H1 (cell line): ENCODE measurements around the gene DENND4A. TPM values are rescaled to one million over a fixed set of nuclear protein-coding genes. Genes with fewer than 3 reads are reported as not detected.

Source experiments
- CTCF ChIA-PET: fragments of 300-600 bp; sonication (Branson Sonifier 250); formaldehyde crosslinking; loops from one replicate; lab custom pipeline; 2021; ENCODE audit not compliant: partially characterized antibody; lab: Charles Lee
- POLR2A ChIA-PET: fragments of 300-600 bp; sonication (Branson Sonifier 250); formaldehyde crosslinking; loops from one replicate; lab custom pipeline; 2021; ENCODE audit warnings: inconsistent platforms; ENCODE audit not compliant: partially characterized antibody; lab: Charles Lee
- DNase-seq, 2 experiments: peaks; one replicate each; pipeline versions ENCODE4 v3.0.0 to v3.0.0-alpha.2; 2010 to 2022; ENCODE audit warnings: low spot score in 2 of 2, low read depth in 1 of 2, mixed read lengths in 1 of 2
- FAIRE-seq: peaks from 2 replicates; lab custom pipeline; 2011; peaks lifted over from hg19 to GRCh38; lab: Jason Lieb, UNC
- H2AFZ ChIP-seq: 2 replicates; pipeline ENCODE4 v1.8.1; 2012; ENCODE audit warnings: low read length, inconsistent platforms
- H2AK5ac ChIP-seq: 2 replicates; pipeline ENCODE4 v1.6.1; 2013; ENCODE audit warnings: low read depth, low read length
- H2BK120ac ChIP-seq: replicated peaks from 2 replicates; pipeline ENCODE3; 2013; ENCODE audit warnings: low read depth, low read length, inconsistent platforms
- H2BK12ac ChIP-seq: 2 replicates; pipeline ENCODE4 v1.6.1; 2013; ENCODE audit warnings: low read depth, low read length
- H2BK15ac ChIP-seq: 2 replicates; pipeline ENCODE4 v1.6.1; 2013; ENCODE audit warnings: low read length
- H2BK20ac ChIP-seq: 2 replicates; pipeline ENCODE4 v1.6.1; 2013; ENCODE audit warnings: low read length
- H2BK5ac ChIP-seq: 2 replicates; pipeline ENCODE4 v1.6.1; 2013; ENCODE audit warnings: low read depth, low read length
- H3K14ac ChIP-seq: 2 replicates; pipeline ENCODE4 v1.6.1; 2013; ENCODE audit warnings: inconsistent platforms; ENCODE audit not compliant: insufficient read length
- H3K18ac ChIP-seq: 2 replicates; pipeline ENCODE4 v1.6.1; 2013; ENCODE audit warnings: low read length; ENCODE audit errors: extremely low read depth
- H3K23ac ChIP-seq: 2 replicates; pipeline ENCODE4 v1.6.1; 2013; ENCODE audit warnings: inconsistent platforms; ENCODE audit not compliant: insufficient read length
- H3K23me2 ChIP-seq: 2 replicates; pipeline ENCODE4 v1.6.1; 2013; ENCODE audit warnings: low read depth, low read length
- H3K27ac ChIP-seq: 2 replicates; pipeline ENCODE4 v1.6.1; 2011; ENCODE audit warnings: low read depth, low read length, inconsistent platforms
- H3K27me3 ChIP-seq, 4 experiments: replicated peaks in 1 of 4; 1 replicate in 1 of 4; 2 replicates in 3 of 4; pipeline versions ENCODE4 v1.6.1 to v1.8.1; 2011 to 2013; ENCODE audit warnings: low read length in 3 of 4, mild to moderate bottlenecking in 3 of 4, inconsistent platforms in 2 of 4, mixed read lengths in 2 of 4, moderate library complexity in 1 of 4; ENCODE audit not compliant: control insufficient read depth in 3 of 4, insufficient read depth in 3 of 4; ENCODE audit errors: extremely low read depth in 1 of 4
- H3K36me3 ChIP-seq, 4 experiments: 2 replicates each; pipeline versions ENCODE4 v1.6.1 to v1.8.1; 2011 to 2013; ENCODE audit warnings: mild to moderate bottlenecking in 4 of 4, low read length in 3 of 4, moderate library complexity in 2 of 4, control low read depth in 1 of 4, inconsistent platforms in 1 of 4; ENCODE audit not compliant: insufficient read depth in 4 of 4, control insufficient read depth in 2 of 4
- H3K4ac ChIP-seq: replicated peaks from 2 replicates; pipeline ENCODE3; 2013; ENCODE audit warnings: low read length, low read depth, mixed read lengths, inconsistent platforms; ENCODE audit not compliant: insufficient read length
- H3K4me1 ChIP-seq, 4 experiments: replicated peaks in 1 of 4; 1 replicate in 1 of 4; 2 replicates in 3 of 4; pipeline versions ENCODE4 v1.6.1 to v1.8.1; 2011 to 2013; ENCODE audit warnings: low read length in 3 of 4, inconsistent platforms in 2 of 4, mixed read lengths in 1 of 4; ENCODE audit not compliant: insufficient read depth in 4 of 4, control insufficient read depth in 3 of 4
- H3K4me2 ChIP-seq, 2 experiments: 2 replicates each; pipeline versions ENCODE4 v1.6.1 to v1.8.1; 2011 to 2013; ENCODE audit warnings: low read depth in 2 of 2, low read length in 2 of 2, control low read depth in 1 of 2, inconsistent platforms in 1 of 2, mild to moderate bottlenecking in 1 of 2; ENCODE audit not compliant: insufficient read depth in 1 of 2
- H3K4me3 ChIP-seq, 4 experiments: fragments of 200-600, 300-600 bp in 1 of 4; sonication (generic), shearing (Covaris generic), sonication (Bioruptor Twin) in 1 of 4; 2 replicates each; pipeline versions ENCODE4 v1.5.1 to v1.8.1; 2011 to 2016; ENCODE audit warnings: low read length in 4 of 4, low read depth in 3 of 4, control low read depth in 2 of 4, inconsistent platforms in 2 of 4, mild to moderate bottlenecking in 2 of 4, mixed read lengths in 1 of 4, moderate library complexity in 1 of 4; ENCODE audit not compliant: insufficient read depth in 2 of 4; ENCODE audit errors: extremely low read depth in 1 of 4
- H3K56ac ChIP-seq: replicated peaks from 2 replicates; pipeline ENCODE3; 2013; ENCODE audit warnings: low read depth, mild to moderate bottlenecking, mixed read lengths, low read length, inconsistent platforms; ENCODE audit not compliant: insufficient read length
- H3K79me1 ChIP-seq: 2 replicates; pipeline ENCODE4 v1.6.1; 2013; ENCODE audit warnings: low read depth, low read length, control low read depth
- H3K79me2 ChIP-seq, 2 experiments: 2 replicates each; pipeline versions ENCODE4 v1.6.1 to v1.8.1; 2012 to 2013; ENCODE audit warnings: low read length in 2 of 2, mild to moderate bottlenecking in 2 of 2, inconsistent platforms in 1 of 2; ENCODE audit not compliant: insufficient read depth in 2 of 2, control insufficient read depth in 1 of 2
- H3K9ac ChIP-seq, 4 experiments: replicated peaks in 1 of 4; 1 replicate in 1 of 4; 2 replicates in 3 of 4; pipeline versions ENCODE4 v1.6.1 to v1.8.1; 2011 to 2013; ENCODE audit warnings: low read depth in 3 of 4, low read length in 3 of 4, control low read depth in 2 of 4, mild to moderate bottlenecking in 2 of 4, moderate library complexity in 2 of 4, inconsistent platforms in 1 of 4; ENCODE audit errors: extremely low read depth in 1 of 4
- H3K9me3 ChIP-seq, 2 experiments: 2 replicates each; pipeline versions ENCODE4 v1.6.1 to v1.8.1; 2012 to 2013; ENCODE audit warnings: mild to moderate bottlenecking in 2 of 2, moderate library complexity in 2 of 2, control low read depth in 1 of 2, inconsistent platforms in 1 of 2, low read depth in 1 of 2, low read length in 1 of 2, mixed read lengths in 1 of 2; ENCODE audit not compliant: insufficient read depth in 2 of 2
- H4K20me1 ChIP-seq, 2 experiments: replicated peaks in 1 of 2; 2 replicates each; pipeline versions ENCODE3 to v1.8.1; 2011 to 2013; ENCODE audit warnings: inconsistent platforms in 2 of 2, low read length in 2 of 2, mild to moderate bottlenecking in 1 of 2; ENCODE audit not compliant: insufficient read depth in 2 of 2, control insufficient read depth in 1 of 2
- H4K5ac ChIP-seq: 2 replicates; pipeline ENCODE4 v1.6.1; 2013; ENCODE audit warnings: low read length, low read depth, mixed read lengths, inconsistent platforms; ENCODE audit not compliant: insufficient read length
- H4K8ac ChIP-seq: 2 replicates; pipeline ENCODE4 v1.8.0; 2013; ENCODE audit warnings: mild to moderate bottlenecking, moderate library complexity, low read length, inconsistent platforms; ENCODE audit not compliant: insufficient read depth; ENCODE audit errors: extremely low read depth
- H4K91ac ChIP-seq: replicated peaks from 2 replicates; pipeline ENCODE3; 2013; ENCODE audit warnings: low read length, mixed read lengths, inconsistent platforms; ENCODE audit not compliant: insufficient read length
- CTBP2 ChIP-seq: IDR thresholded peaks from 2 replicates; pipeline ENCODE4 v1.7.0; 2011; ENCODE audit warnings: borderline replicate concordance, mild to moderate bottlenecking, moderate library complexity, mixed read lengths, low read length; ENCODE audit not compliant: insufficient read depth, insufficient read length
- GABPA ChIP-seq: IDR thresholded peaks from 2 replicates; pipeline ENCODE4 v1.6.1; 2011; ENCODE audit warnings: mild to moderate bottlenecking, low read length, moderate library complexity, borderline replicate concordance; ENCODE audit not compliant: insufficient read depth
- WGBS, 2 experiments: shearing (Covaris generic) in 1 of 2; methylation state at CpG; one replicate each; pipeline versions ENCODE4 v1.1.6 to v1.1.7; 2013 to 2015; ENCODE audit warnings: low lambda C conversion rate in 2 of 2, mixed read lengths in 2 of 2, inconsistent platforms in 1 of 2, low coverage in 1 of 2, missing lambda C conversion rate in 1 of 2; ENCODE audit not compliant: insufficient replicate concordance in 2 of 2, insufficient coverage in 1 of 2, insufficient read length in 1 of 2; ENCODE audit errors: extremely low coverage in 1 of 2, missing lambda C conversion rate in 1 of 2; 5-methylcytosine and 5-hydroxymethylcytosine counted together
- polyA plus RNA-seq, 7 experiments: library from polyadenylated mRNA; depleted of rRNA in 3 of 7; stranded (reverse) in 5 of 7; unstranded in 2 of 7; fragments of >200 nt in 5 of 7; fragments of 200-250 nt in 2 of 7; gene quantifications; 1 replicate in 5 of 7; 2 replicates in 1 of 7; 4 replicates in 1 of 7; pipeline versions ENCODE4 v1.2.1 to v1.2.3, GENCODE V29; 2011 to 2013; ENCODE audit warnings: missing spikeins in 2 of 7, mixed read lengths in 2 of 7
- total RNA-seq: library from RNA; stranded (reverse); fragmentation: NEBNext Ultra II Directional; extraction: Animal tissue kit (Norgen Biotek cat#: 25700); gene quantifications from 2 replicates; pipeline ENCODE4 v1.2.1, GENCODE V29; 2021

Gene DENND4A
- total and polyA plus RNA-seq, 2 of the 8 experiments (the other 6 are each of a cell fraction or from before 2014, with no cell fraction given) = 1.3 to 4.7 TPM

DNA sequence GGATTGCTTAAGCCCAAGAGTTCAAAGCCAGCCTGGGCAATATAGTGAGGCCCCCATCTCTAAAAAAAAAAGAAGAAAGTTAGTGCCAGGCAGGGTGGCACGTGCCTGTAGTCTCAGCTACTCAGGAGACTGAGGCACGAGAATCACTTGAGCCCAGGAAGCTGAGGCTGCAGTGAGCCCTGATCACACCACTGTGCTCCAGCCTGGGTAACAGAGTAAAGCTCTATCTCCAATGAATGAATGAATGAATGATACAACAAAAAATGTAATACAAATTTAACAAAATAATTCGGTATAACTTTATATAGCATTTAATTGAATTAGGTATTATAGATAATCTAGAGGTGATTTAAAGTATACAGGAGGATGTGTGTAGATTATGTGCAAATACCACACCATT is 29.7 kb downstream of the DENND4A start:
- no peak for FAIRE-seq
- H4K5ac ChIP-seq = no peak overlapping the region
- no peak for DNase-seq
- H3K27me3 ChIP-seq = no peaks in the 10 kb centered on the region
- ChIA-PET CTCF (interaction anchor here (0.9 to 1.4 kb wide), 3 partner anchors 8 to 100 kb away, joined by 3 to 5 read pairs (median 3); no protein-coding TSS in a partner anchor), POLR2A (interaction anchor here (1.7 kb wide), 1 partner anchor 107 kb away, joined by 5 read pairs; the partner anchor contains the start of gene RAB11A)
- no peak overlapping the region for H2BK15ac ChIP-seq
- no peak overlapping the region for H2AK5ac ChIP-seq
- no peak overlapping the region for H3K56ac ChIP-seq
- TF ChIP-seq GABPA (no peak), CTBP2 (no peak)
- no peaks in the 10 kb centered on the region for H4K20me1 ChIP-seq
- H3K9me3 ChIP-seq = no peaks in the 10 kb centered on the region
- H3K4ac ChIP-seq = no peak overlapping the region
- H2BK5ac ChIP-seq = no peak overlapping the region
- H3K4me2 ChIP-seq = no peak overlapping the region
- H3K79me2 ChIP-seq = no peaks in the 10 kb centered on the region
- H3K9ac ChIP-seq = no peak overlapping the region
- no peaks in the 10 kb centered on the region for H3K4me1 ChIP-seq
- H3K36me3 ChIP-seq = no peaks in the 10 kb centered on the region
- H4K8ac ChIP-seq = no peak overlapping the region; the same call in 1 of the 2 replicates
- WGBS, 2 experiments = 94% methylated on average over 3 of the region's 3 CpGs; no CpG with 5 or more reads in 1 of the 2 experiments
- no peak overlapping the region for H2BK20ac ChIP-seq
- H2BK12ac ChIP-seq = no peak overlapping the region
- H4K91ac ChIP-seq = no peak overlapping the region
- H3K23ac ChIP-seq = no peak overlapping the region
- H3K79me1 ChIP-seq = no peaks in the 10 kb centered on the region
- H2AFZ ChIP-seq = no peak overlapping the region
- no peak overlapping the region for H3K27ac ChIP-seq
- H3K18ac ChIP-seq = no peak overlapping the region
- H2BK120ac ChIP-seq = no peak overlapping the region
- no peaks in the 10 kb centered on the region for H3K23me2 ChIP-seq
- H3K14ac ChIP-seq = no peak overlapping the region
- no peak overlapping the region for H3K4me3 ChIP-seq
